Brain microvascular endothelial cell (primary cell): ENCODE results near the gene TUBG2.

Experiments
- DNase-seq: peaks from one replicate; pipeline ENCODE4 v3.0.0-alpha.2; 2020
- H3K27ac ChIP-seq: fragments of 250-450 bp; sonication (Bioruptor Pico); 2 replicates; pipeline ENCODE4 v1.5.1; 2020; ENCODE audit warnings: mild to moderate bottlenecking, moderate library complexity
- H3K27me3 ChIP-seq: fragments of 250-450 bp; sonication (Bioruptor Pico); replicated peaks from 2 replicates; pipeline ENCODE4 v1.5.1; 2020; ENCODE audit warnings: mild to moderate bottlenecking
- H3K36me3 ChIP-seq: fragments of 250-450 bp; sonication (Bioruptor Pico); replicated peaks from 2 replicates; pipeline ENCODE4 v1.5.1; 2020; ENCODE audit warnings: mild to moderate bottlenecking
- H3K4me3 ChIP-seq: 2 replicates; pipeline ENCODE4 v1.5.1; 2011; ENCODE audit warnings: low read depth, mild to moderate bottlenecking, control low read depth, low read length, moderate library complexity
- in situ Hi-C: cut with HindIII; loops from 2 replicates; pipeline ENCODE4 v1.10.0; 2017; ENCODE audit warnings: low sequenced_read_pairs, low pct_ligation_motif_present
- TF ChIP-seq, protein P1 (sequence below): IDR thresholded peaks from 2 replicates; pipeline ENCODE4 v1.5.1; 2011; ENCODE audit warnings: low read depth, mild to moderate bottlenecking, moderate library complexity, low read length, control low read depth, inconsistent platforms; ENCODE audit errors: missing control alignments

Gene TUBG2

DNA sequence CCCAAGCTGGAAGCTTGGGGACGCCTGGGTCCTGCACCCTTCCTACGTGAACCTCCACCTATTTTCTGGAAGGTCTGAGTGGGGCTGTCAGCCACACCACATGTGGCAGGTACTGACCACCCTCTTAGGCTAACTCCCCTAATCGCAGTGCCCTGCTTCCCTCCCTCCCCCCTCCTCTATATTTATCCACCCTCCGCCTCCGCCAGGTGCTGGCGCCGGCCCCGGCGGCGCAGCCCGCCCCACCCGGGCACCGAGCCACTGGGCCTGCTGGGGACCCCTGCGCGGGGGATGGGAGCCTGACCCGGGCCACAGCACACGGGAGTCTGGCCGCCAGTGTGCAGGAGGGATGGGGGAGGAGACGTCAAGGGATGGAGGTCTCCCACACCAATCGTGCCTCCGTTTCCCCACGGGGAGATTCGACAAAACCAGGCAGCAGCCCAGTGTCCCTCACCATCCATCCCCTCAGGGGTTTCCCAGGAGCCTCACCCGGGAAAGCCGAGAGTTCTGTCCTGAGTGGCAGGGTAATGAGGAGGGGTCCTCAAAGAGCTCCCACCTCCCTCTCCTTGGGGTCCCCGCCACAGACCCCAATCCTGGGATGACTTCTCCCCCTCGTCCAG, 16.4 kb downstream of the TUBG2 start:
- TF ChIP-seq, protein P1, sequence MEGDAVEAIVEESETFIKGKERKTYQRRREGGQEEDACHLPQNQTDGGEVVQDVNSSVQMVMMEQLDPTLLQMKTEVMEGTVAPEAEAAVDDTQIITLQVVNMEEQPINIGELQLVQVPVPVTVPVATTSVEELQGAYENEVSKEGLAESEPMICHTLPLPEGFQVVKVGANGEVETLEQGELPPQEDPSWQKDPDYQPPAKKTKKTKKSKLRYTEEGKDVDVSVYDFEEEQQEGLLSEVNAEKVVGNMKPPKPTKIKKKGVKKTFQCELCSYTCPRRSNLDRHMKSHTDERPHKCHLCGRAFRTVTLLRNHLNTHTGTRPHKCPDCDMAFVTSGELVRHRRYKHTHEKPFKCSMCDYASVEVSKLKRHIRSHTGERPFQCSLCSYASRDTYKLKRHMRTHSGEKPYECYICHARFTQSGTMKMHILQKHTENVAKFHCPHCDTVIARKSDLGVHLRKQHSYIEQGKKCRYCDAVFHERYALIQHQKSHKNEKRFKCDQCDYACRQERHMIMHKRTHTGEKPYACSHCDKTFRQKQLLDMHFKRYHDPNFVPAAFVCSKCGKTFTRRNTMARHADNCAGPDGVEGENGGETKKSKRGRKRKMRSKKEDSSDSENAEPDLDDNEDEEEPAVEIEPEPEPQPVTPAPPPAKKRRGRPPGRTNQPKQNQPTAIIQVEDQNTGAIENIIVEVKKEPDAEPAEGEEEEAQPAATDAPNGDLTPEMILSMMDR = no peak
- no peak overlapping the region for H3K27ac ChIP-seq
- DNase-seq = no peak
- H3K36me3 ChIP-seq = peaks cover 21% of the 10 kb centered on the region
- H3K27me3 ChIP-seq = no peaks in the 10 kb centered on the region
- H3K4me3 ChIP-seq = peak overlapping the region; percentile 84
- in situ Hi-C loops = no loop called here

DNA sequence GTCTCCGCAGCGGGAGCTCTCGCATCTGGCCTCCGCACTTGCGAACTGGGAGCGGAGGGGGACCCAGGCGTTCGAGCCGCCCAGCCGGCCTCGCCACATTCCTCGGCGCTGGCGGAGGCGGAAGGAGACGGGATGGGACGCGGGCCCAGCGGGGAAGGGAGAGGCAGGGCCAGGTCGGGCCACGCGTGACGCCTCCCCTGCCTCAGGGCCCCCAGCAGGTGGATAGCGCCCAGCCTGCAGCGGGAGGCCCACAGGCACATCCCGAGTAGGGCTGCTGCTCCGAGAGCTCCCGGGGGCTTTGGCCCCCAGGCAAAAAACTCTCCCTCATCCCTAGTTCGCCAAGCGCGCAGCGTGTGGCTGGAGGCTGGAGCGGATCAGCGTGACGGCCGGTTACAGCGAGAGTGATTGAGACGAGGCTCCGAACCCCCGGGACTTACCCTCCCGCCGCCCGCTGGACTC, 16.9 kb downstream of the TUBG2 start:
- in situ Hi-C loops = no loop called here
- Histone ChIP-seq H3K36me3 (peaks cover 17% of the 10 kb centered on the region), H3K27ac (no peak overlapping the region), H3K4me3 (peak overlapping the region; percentile 84), H3K27me3 (no peaks in the 10 kb centered on the region)
- TF ChIP-seq, protein P1 = no peak
- no peak for DNase-seq

DNA sequence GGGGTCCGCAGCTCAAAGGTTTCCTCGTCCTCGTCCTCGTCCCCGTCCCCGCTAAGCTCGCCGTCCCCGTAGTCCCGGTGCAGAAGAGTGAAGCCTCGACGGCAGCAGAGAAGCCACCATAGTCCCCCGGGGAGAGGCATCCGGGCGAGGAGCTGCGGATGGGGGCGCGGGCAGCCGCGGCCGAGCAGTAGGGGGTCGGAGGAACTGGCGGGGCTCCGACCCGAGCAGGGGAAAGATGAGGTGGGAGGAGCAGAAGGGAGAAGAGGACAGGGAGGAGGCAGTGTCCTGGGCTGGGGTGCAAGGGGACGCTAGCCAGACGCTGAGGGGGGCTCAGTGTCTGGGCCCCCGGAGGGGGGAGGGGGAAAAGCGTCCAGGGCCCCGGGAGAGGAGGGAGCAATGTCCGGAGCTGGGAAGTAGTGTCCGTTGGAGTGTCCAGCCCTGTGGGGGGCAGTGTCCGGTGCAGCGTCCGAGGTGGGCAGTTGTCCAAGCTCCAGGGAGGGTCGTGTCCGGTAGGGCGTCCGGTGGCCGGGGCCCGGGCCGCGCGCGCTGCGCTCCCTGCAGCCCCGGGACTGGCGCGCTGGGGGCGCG, 17.4 kb downstream of the TUBG2 start, which contains the start of gene PLEKHH3:
Gene PLEKHH3 (minus strand): TSS at position 571 of the 588 bp plus-strand sequence. CDS start 431 bp downstream, at position 140.
- TF ChIP-seq, protein P1 = peak; percentile 14
- peaks cover 14% of the 10 kb centered on the region for H3K36me3 ChIP-seq
- DNase-seq = no peak
- peak within 1 kb of the TSS; percentile 84 for H3K27ac ChIP-seq
- H3K27me3 ChIP-seq = no peaks in the 10 kb centered on the region
- H3K4me3 ChIP-seq = peak within 1 kb of the TSS; percentile 84
- in situ Hi-C loops = no loop called here

DNA sequence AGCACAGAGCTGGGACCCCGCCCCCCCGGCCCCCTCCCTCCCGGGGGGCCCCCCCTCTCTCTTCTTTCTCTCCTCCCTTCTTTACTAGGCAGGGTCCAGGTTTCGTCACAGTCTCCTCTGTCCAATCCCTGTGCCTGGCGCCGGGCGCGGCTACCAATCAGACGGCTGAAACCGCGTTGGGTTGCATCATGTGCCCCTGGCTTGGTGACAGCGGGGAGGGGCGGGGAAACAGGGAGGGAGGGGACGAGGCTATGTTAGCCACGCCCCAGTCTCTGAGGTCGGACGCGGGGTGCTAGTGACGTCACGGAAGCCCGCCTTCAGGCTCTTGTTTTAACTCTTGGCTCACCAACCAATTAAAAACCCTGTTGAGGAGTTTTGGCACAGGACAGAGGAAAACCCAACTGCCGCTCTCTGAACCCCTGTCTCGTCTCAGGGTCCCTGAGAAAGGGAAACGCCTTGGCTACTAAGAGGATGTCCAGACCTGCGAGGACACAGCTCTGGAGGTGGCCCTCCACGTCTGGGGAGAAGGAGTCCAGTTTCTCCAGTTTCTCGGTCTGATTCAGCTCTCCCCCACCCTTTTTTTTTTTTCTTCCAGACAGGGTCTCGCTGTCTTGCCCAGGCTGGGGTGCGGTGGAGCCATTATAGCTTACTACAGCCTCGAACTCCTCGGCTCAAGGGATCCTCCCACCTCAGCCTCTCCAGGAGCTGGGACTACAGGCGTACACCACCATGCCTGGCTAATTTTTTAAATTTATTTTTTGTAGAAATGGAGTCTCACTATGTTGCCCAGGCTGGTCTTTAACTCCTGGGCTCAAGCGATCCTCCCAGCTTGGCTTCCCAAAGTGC, 18.2 kb downstream of the TUBG2 start:
- in situ Hi-C loops = no loop called here
- DNase-seq = peak; percentile 100
- Histone ChIP-seq H3K27me3 (no peaks in the 10 kb centered on the region), H3K27ac (peak overlapping the region; percentile 84), H3K4me3 (peak overlapping the region; percentile 84), H3K36me3 (peaks cover 7% of the 10 kb centered on the region)
- TF ChIP-seq, protein P1 = no peak

DNA sequence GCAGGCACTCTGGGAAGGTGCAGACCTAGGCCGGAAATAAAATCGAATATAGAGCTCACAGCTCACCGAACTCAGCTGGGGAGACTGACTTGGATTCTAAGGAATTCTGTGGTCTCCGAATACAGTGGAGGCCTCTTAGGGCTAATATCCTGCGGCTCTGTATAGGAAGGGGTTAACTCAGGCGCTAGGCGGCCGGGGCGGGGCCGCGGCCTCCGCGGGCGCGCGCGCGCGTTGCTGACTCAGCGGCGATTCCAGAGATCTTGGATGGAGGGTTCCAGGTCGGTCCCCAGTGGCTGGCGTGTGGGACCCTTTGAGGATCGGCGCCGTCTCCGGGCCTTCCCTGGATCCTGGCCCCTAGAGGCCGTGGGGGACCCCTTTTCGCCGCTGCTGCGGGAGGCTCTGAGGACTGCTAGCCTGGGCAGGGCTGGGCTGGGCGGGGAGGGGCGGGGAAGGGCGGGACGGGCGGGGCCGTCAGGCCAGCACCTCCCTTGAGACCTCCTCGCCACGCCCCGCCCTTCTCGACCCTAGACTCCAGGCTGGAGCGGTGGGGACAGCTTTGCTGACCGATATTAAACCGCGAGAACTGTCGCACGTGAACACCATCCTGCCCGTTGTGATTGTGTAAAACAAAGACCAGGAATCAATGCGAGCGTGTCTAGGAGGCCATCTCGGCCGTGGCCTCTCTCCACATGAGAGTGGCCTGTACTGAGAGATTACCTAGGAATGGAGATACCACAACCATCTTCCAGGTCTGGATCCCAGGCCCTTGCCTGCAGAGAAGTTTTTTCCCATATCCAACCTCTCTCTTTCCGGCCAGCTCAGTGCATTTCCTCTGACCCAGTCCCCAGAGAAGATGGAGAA, 19.1 kb downstream of the TUBG2 start:
- Histone ChIP-seq H3K27me3 (no peaks in the 10 kb centered on the region), H3K27ac (peak overlapping the region; percentile 84), H3K36me3 (peaks cover 4% of the 10 kb centered on the region), H3K4me3 (peak overlapping the region; percentile 66)
- TF ChIP-seq, protein P1 = no peak
- peak; percentile 82 for DNase-seq
- in situ Hi-C loops = no loop called here
